Esophagus muscularis mucosa (tissue), 3 donors: ENCODE results near the gene VEGFC.

Experiments used
- POLR2AphosphoS5 ChIP-seq, 2 donors: sonication (generic); formaldehyde crosslinking; IDR thresholded peaks; one replicate each; pipeline ENCODE4 v1.6.1; 2017; ENCODE audit warnings: antibody characterized with exemption in 2 of 2
- TF ChIP-seq, protein P1 (sequence below), 3 experiments: fragments of 200-600 bp in 2 of 3; fragments of 450-650 bp in 1 of 3; sonication (generic) in 2 of 3; IDR thresholded peaks; one replicate each; pipeline ENCODE4 v1.5.1; 2017 to 2019; ENCODE audit warnings: antibody characterized with exemption in 3 of 3, mild to moderate bottlenecking in 2 of 3, moderate library complexity in 1 of 3

GRCh38 chr4:176708771-176709311 lies 83.9 kb downstream of the VEGFC start:
- TF ChIP-seq, protein P1, sequence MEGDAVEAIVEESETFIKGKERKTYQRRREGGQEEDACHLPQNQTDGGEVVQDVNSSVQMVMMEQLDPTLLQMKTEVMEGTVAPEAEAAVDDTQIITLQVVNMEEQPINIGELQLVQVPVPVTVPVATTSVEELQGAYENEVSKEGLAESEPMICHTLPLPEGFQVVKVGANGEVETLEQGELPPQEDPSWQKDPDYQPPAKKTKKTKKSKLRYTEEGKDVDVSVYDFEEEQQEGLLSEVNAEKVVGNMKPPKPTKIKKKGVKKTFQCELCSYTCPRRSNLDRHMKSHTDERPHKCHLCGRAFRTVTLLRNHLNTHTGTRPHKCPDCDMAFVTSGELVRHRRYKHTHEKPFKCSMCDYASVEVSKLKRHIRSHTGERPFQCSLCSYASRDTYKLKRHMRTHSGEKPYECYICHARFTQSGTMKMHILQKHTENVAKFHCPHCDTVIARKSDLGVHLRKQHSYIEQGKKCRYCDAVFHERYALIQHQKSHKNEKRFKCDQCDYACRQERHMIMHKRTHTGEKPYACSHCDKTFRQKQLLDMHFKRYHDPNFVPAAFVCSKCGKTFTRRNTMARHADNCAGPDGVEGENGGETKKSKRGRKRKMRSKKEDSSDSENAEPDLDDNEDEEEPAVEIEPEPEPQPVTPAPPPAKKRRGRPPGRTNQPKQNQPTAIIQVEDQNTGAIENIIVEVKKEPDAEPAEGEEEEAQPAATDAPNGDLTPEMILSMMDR (IDR thresholded peaks at IDR 0.05), result no peak
- no peak for TF ChIP-seq POLR2AphosphoS5 (IDR thresholded peaks at IDR 0.05)
